DMS53 (cell line): ENCODE results near the gene CCL27.

Source experiments
- DNase-seq: peaks from one replicate; lab custom pipeline; 2025; lab: John Stamatoyannopoulos, UW

The CCL27 gene, protein sequence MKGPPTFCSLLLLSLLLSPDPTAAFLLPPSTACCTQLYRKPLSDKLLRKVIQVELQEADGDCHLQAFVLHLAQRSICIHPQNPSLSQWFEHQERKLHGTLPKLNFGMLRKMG

DNA sequence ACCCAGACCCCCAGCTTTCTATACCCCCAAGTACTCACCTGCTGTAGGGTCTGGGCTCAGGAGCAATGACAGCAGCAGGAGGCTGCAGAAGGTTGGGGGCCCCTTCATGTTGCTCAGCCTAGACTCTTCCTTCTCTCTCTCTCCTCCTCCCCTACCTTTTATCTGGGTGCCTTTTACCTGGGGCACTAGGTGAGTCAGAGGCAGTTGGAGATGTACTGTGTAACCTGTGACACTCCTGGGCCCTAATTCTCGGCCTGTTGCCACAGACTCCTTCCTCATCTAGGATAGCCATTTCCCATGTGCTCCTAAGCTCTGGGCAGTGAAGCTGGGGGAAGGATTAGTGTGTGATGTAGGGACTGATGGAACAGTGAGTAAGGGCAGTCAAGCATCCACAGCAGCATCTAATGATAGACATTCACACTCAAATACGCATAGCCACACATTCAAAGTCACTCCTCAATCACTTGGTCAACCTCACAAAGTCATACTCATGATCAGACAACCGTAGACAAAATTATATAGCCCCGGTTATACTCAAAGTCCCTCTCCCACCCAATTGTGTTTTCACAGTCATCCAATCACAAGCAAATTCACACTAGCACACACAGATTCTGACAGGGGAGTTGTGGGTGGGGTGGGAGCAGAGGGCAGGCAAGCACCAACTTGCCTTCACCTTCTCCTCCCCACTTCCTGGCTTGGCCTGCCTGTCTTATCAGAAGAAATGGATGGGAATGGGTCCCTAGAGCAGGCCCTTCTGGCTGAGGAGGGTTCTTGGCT is at the start of gene CCL27:
Gene CCL27 (minus strand): TSS at position 132 of the 777 bp plus-strand sequence. CDS start 24 bp downstream, at position 108.
- no peak for DNase-seq

DNA sequence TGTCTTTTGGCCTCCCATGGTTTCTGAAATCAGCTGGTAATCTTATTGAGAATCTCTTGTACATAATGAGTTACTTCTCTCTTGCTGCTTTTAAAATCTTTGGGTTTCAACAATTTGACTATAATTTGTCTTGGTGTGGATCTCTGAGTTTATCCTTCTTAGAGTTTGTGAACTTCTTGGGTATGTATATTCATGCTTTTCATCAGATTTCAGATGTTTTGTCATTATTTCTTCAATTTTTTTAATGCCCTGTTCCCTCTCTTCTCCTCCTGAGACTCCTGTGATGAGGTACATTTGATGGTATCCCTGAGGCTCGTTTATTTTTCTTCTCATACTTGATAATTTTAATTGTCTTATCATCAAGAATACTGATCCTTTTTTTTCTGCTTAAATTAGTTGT is 49.7 kb upstream of the CCL27 start:
- DNase-seq = no peak

GRCh38 chr9:34710023-34710422 is 47.6 kb upstream of the CCL27 start, which contains the start of gene CCL21:
CCL21 (minus strand) TSS chr9:34710136; CDS start chr9:34710066, 70 bp downstream.
- no peak for DNase-seq

- no peak for DNase-seq
These were observed 46.9 kb upstream of the CCL27 start for GRCh38 chr9:34709196-34709978.

DNA sequence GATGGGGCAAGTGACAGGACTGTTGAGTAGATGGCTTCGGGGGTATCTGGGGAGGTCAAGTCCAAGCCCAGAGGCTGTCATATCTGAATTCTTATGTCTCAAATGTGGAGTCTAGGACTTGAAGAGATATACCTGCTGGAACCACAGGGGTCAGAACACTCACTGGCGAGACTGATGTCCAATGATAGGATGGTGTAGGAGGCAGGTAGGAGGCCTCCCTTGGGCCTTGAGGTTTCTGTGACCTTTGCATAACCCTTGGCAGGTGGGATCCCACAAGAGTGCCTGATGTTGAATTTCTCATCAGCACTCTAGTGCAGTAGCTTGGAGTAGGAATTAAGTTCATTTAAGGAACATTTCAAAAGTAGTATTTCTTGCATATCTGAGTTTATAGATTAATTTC is 44.7 kb upstream of the CCL27 start:
- no peak for DNase-seq

GRCh38 chr9:34701769-34702736 is 39.6 kb upstream of the CCL27 start:
- DNase-seq = peak; percentile 82

GRCh38 chr9:34701023-34701768 is 38.7 kb upstream of the CCL27 start:
- DNase-seq = peak; percentile 78

DNA sequence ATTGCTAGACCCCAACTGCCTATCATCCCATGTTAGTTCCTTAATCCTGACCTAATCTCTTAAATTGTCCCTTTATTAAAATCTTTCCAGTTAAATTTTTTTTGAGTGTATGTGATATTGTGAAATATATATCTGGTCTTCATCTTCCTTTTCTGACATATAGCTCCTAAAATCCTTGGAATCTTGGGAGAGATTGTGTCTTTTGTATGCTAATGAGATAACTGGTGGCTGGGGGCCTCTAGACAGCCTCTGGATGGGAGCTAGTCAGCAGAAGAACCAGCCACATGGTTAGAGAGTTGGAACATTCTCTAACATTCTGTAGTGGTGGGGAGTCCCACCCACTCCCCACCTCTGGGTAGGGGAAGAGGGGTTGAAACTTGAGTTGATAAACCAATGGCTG is 32.4 kb upstream of the CCL27 start:
- DNase-seq = no peak

DNA sequence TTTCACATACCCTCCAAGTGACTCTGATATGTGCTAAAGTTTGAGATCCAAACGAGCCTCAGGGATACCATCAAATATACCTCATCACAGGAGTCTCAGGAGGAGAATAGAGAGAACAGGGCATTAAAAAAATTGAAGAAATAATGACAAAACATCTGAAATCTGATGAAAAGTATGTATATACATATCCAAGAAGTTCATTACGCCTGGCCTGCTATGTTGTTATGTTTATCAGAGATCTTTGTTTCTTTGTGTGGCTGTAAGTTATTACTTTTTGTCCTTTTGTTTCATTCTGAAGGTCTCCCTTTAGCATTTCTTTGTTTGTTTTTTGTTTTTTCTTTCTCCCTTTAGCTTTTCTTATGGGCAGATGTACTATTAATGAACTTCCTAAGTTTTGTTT is 31.1 kb upstream of the CCL27 start:
- DNase-seq = no peak

DNA sequence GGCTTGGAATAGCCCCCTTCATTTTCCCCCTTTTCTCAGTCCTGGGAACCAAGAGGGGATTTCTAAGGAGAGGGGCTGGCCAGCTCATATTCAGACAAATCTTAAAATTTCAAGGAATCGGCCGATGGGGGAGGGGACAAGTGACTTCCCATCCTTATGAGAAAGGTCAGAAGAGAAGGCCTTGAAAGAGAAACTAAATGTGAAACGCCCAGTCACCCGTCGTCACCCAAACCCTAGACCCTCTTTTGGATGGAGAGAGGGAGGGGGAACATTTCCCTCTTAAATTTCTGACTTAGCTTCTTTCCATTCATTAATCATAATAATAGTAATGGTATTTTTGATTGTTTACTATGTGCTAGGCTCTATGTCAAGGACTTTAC is 29.5 kb upstream of the CCL27 start:
- no peak for DNase-seq

DNA sequence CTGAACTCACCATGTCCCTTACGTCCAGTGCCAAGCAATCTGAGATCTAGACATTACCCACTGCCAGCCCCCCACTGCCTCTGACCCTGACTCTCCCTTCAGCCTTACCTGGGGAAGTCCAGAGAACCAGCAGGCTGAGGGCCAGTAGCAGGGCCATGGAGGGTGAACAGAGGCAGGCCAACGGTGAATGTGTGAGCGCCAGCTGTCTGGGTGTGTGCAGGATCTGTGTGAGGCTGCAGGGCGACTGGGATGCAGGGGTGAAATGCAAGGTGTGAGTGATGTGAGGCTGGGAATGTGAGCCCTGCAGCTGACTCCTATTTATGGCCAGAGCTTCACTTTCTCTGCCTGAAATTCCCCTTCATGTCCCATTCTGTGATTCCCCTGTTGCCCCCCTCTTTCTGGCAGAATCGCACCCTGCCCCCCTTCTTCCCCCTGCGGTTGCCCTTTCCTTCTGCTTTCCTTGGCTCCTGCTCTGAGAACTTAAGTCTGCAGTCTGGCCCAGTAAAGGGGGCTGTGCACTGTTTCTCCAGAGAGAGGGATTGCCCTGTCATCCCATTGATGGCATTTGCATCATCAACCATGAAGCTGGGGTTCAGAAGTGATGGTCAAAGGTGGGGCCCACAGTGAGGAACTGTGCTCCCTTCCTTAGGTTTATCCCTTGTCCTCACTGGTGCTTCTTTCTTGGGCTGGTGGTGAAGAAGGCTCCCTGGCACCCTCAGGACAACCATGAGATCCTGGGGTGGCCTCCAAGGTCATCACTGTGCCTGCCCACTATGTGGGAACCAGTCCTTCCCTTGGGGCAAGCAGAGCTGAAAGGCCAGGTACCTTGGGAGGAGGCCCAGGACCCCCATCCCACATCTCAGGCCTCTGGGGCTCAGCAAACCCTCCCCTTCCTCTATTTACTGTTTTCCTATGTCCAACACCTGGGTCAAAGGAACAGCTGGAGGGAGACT is 28.8 kb upstream of the CCL27 start, which contains the start of gene CCL19:
Gene CCL19 (minus strand): TSS at position 294 of the 953 bp plus-strand sequence. CDS start 137 bp downstream, at position 157.
- no peak for DNase-seq

GRCh38 chr9:34689512-34689911 is 27.1 kb upstream of the CCL27 start:
- DNase-seq = peak; percentile 53

DNA sequence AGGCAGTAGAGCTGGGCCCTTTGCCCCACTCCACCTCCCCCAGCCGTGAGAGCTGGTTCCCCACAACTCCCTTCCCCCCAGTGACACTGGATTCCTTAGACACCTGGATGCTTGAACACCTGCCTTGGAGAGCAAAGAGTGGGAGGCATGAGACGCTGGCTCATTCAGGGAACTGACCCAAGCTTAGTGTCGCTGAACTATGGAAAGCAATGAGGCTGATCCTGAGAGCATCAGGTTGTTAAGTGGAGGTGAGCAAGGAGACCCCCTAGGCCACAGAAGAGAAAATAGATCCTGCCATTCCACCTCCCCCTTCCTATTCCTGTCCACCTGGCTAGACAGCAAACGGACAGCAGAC is 26.6 kb upstream of the CCL27 start:
- peak; percentile 77 for DNase-seq

GRCh38 chr9:34688329-34689115 is 26.1 kb upstream of the CCL27 start:
- peak; percentile 50 for DNase-seq

DNA sequence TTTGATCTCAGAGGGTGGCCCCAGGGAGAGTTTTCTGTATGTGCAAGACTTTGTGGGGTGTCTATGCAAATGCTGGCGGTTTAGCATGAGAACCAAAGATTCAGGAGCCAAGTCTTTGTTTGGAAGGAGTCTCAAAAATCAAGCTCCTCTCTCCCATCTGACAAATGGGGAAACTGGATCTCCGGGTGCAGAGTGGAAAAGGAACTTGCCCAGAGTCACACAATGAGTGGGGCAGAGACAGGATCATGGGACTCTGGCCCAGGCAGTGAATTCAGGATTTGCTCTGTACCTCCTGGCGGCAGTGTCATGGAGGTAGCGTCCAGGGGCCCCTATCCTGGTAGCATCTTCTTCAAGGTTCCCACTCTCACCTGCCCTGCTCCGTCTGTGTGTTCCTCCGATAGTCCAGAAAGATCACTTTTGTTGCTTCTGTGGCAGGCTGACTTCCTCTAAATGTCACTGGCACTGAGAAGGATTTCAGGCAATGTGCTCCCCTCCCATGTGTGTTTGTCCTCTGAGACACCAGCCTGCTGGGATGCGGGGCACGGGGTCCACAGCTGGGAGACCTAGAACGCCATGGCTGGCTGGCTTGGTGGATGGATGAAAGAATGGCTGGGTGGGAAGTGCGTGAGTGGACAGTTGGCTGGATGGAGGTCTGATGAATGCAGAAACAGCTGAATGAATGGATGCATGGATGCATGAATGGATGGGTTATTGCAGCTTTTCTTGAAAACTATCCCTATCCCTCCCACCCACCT is 25.0 kb upstream of the CCL27 start:
- no peak for DNase-seq

- DNase-seq = no peak
These were observed 24.3 kb upstream of the CCL27 start for GRCh38 chr9:34686732-34687131.

GRCh38 chr9:34686231-34686630 is 23.8 kb upstream of the CCL27 start:
- no peak for DNase-seq

DNA sequence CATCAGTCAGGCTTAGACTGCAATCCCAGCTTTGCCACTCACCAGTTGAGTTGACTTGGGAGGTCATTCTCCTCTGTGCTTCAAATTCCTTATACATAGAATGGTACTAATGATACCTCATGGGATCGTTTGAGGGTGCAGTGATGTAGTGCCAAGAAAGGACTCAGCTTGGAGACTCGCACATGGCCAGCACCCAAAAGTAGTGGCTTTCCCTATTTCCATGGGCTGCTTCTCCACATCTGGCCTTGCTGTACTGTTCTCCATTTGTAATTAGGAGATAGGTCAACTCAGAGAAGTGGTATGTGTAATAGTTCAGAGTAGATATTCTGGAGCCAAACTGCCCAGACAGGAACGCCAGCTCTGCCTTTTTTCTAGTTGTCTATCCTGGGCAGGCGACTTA is 23.1 kb upstream of the CCL27 start:
- DNase-seq = no peak
